ENCODE results near the gene DNMT3L.

- TF ChIP-seq CTCF (conservative IDR thresholded peaks at IDR 0.05; ENCODE audit: low read length) (no peak), EZH2phosphoT487 (IDR thresholded peaks at IDR 0.05; ENCODE audit: borderline replicate concordance, low read depth, low read length) (no peak)
These were observed 38.0 kb upstream of the DNMT3L start, which contains the start of gene PFKL for GRCh38 chr21:44299458-44300261.
